SU-DHL-6 (cell line): ENCODE measurements around the gene DST.

Experiments used
- H2AFZ ChIP-seq: fragments of 200-600 bp; sonication (generic); 2 replicates; pipeline ENCODE4 v1.6.1; 2014; ENCODE audit warnings: low read depth, mild to moderate bottlenecking, moderate library complexity, mixed read lengths, antibody characterized with exemption, low read length; ENCODE audit not compliant: severe bottlenecking
- H3F3A ChIP-seq: fragments of 200-600 bp; shearing (Covaris generic); 2 replicates; pipeline ENCODE4 v1.6.0; 2016; ENCODE audit warnings: antibody characterized with exemption, mild to moderate bottlenecking; ENCODE audit not compliant: insufficient read depth
- H3K27ac ChIP-seq: fragments of 200-600 bp; sonication (generic); 2 replicates; pipeline ENCODE4 v1.5.1; 2016; ENCODE audit warnings: low read depth, mild to moderate bottlenecking, low read length, moderate library complexity, mixed read lengths
- H3K27me3 ChIP-seq: fragments of 200-600 bp; sonication (generic), shearing (Covaris generic); 2 replicates; pipeline ENCODE4 v1.6.0; 2014; ENCODE audit warnings: mild to moderate bottlenecking, low read length
- H3K36me3 ChIP-seq: fragments of 200-600 bp; sonication (generic); 2 replicates; pipeline ENCODE4 v1.6.1; 2014; ENCODE audit warnings: mild to moderate bottlenecking, low read length, mixed read lengths
- H3K4me2 ChIP-seq: fragments of 300-600, 200-600 bp; shearing (Covaris generic), sonication (generic); 2 replicates; pipeline ENCODE4 v1.6.0; 2014; ENCODE audit warnings: low read length, low read depth, mild to moderate bottlenecking; ENCODE audit not compliant: poor library complexity, severe bottlenecking
- H3K4me3 ChIP-seq: fragments of 200-600 bp; sonication (generic); 2 replicates; pipeline ENCODE4 v1.5.1; 2014; ENCODE audit warnings: antibody characterized with exemption, low read length, mild to moderate bottlenecking, mixed read lengths; ENCODE audit not compliant: insufficient read depth, poor library complexity, severe bottlenecking
- H3K79me2 ChIP-seq: fragments of 200-600 bp; sonication (generic); 2 replicates; pipeline ENCODE4 v1.6.1; 2014; ENCODE audit warnings: mild to moderate bottlenecking, low read length, moderate library complexity; ENCODE audit not compliant: insufficient read depth
- H3K9ac ChIP-seq: fragments of 200-600 bp; sonication (generic); 2 replicates; pipeline ENCODE4 v1.7.0; 2014; ENCODE audit warnings: mild to moderate bottlenecking, low read length
- H3K9me2 ChIP-seq: fragments of 200-600 bp; sonication (generic); replicated peaks from 2 replicates; pipeline ENCODE4 v1.6.1; 2014; ENCODE audit warnings: low read length; ENCODE audit not compliant: insufficient read depth
- H3K9me3 ChIP-seq: fragments of 200-600 bp; sonication (generic); 2 replicates; pipeline ENCODE4 v1.6.1; 2014; ENCODE audit warnings: low read length, mixed read lengths; ENCODE audit not compliant: insufficient read depth
- H4K20me1 ChIP-seq: fragments of 200-600 bp; sonication (generic); 2 replicates; pipeline ENCODE4 v1.6.1; 2014; ENCODE audit warnings: low read depth, mild to moderate bottlenecking, antibody characterized with exemption, low read length, moderate library complexity, mixed read lengths
- EZH2phosphoT487 ChIP-seq: fragments of 200-600 bp; sonication (generic), shearing (Covaris generic); conservative IDR thresholded peaks from 2 replicates; pipeline ENCODE4 v1.6.1; 2018; ENCODE audit warnings: mild to moderate bottlenecking, antibody characterized with exemption, low read length, moderate library complexity, mixed read lengths
- TF ChIP-seq, protein P1 (sequence below): fragments of 200-600 bp; sonication (generic); IDR thresholded peaks from one replicate; pipeline ENCODE4 v1.5.1; 2017; ENCODE audit warnings: antibody characterized with exemption, mild to moderate bottlenecking, low read length, moderate library complexity; ENCODE audit not compliant: insufficient read depth, poor library complexity, severe bottlenecking

Gene DST

DNA sequence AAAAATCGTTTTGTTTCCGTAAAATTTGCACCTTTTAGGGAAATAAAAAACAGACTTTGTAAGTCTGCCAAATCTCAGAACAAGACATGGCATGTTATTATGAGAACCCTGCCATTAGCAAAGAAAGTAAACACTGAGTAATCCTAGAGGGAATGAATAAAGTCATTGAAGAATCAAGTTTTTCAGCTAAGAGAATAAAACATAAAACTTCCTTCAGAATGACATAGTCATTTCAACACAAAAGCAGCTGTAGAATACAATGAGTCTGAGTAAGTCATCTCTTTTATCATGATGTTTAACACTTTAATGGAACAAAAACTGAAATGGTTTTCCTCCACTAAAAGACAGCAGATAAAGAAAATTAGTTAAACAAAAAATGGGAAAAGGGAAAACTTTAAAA is 10.3 kb upstream of the DST start:
- no peaks in the 10 kb centered on the region for H3K9me2 ChIP-seq
- no peaks in the 10 kb centered on the region for H3K36me3 ChIP-seq
- no peak overlapping the region for H3K9ac ChIP-seq
- TF ChIP-seq, protein P1, sequence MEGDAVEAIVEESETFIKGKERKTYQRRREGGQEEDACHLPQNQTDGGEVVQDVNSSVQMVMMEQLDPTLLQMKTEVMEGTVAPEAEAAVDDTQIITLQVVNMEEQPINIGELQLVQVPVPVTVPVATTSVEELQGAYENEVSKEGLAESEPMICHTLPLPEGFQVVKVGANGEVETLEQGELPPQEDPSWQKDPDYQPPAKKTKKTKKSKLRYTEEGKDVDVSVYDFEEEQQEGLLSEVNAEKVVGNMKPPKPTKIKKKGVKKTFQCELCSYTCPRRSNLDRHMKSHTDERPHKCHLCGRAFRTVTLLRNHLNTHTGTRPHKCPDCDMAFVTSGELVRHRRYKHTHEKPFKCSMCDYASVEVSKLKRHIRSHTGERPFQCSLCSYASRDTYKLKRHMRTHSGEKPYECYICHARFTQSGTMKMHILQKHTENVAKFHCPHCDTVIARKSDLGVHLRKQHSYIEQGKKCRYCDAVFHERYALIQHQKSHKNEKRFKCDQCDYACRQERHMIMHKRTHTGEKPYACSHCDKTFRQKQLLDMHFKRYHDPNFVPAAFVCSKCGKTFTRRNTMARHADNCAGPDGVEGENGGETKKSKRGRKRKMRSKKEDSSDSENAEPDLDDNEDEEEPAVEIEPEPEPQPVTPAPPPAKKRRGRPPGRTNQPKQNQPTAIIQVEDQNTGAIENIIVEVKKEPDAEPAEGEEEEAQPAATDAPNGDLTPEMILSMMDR: no peak
- no peak for TF ChIP-seq EZH2phosphoT487
- H3K27ac ChIP-seq: no peak overlapping the region
- H3K27me3 ChIP-seq: peaks cover 4% of the 10 kb centered on the region; the same call in 1 of the 2 replicates
- H3F3A ChIP-seq: no peaks in the 10 kb centered on the region
- H3K9me3 ChIP-seq: no peaks in the 10 kb centered on the region
- H3K79me2 ChIP-seq: no peaks in the 10 kb centered on the region
- no peak overlapping the region for H3K4me2 ChIP-seq
- H3K4me3 ChIP-seq: no peak overlapping the region
- H2AFZ ChIP-seq: no peak overlapping the region
- H4K20me1 ChIP-seq: no peaks in the 10 kb centered on the region

DNA sequence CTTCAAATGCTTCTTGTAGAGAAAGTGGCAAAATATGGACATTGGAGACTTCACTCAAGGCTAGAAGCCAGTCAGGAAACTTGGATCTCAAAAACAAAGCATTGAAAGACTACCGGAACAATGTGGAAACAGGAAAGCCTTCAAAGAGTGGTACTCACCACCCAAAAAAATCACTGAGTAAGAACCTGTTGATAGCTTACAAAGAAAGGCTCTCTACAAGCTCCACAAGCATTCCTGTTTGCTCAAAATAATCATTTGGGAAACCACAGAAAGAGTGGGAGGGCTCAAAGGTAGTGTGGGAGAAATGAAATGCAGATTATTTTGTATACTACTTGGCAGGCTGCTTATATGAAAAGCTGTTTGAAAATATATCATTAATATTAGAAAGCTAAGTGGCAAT is 9.5 kb upstream of the DST start:
- TF ChIP-seq EZH2phosphoT487: no peak
- TF ChIP-seq, protein P1: no peak
- H3K9me3 ChIP-seq: no peaks in the 10 kb centered on the region
- H3K27me3 ChIP-seq: peaks cover 4% of the 10 kb centered on the region; the same call in 1 of the 2 replicates
- H3F3A ChIP-seq: no peaks in the 10 kb centered on the region
- no peak overlapping the region for H3K9ac ChIP-seq
- no peak overlapping the region for H3K27ac ChIP-seq
- H3K79me2 ChIP-seq: no peaks in the 10 kb centered on the region
- H3K4me2 ChIP-seq: no peak overlapping the region
- H3K36me3 ChIP-seq: no peaks in the 10 kb centered on the region
- H2AFZ ChIP-seq: no peak overlapping the region
- H3K9me2 ChIP-seq: no peaks in the 10 kb centered on the region
- H4K20me1 ChIP-seq: no peaks in the 10 kb centered on the region
- H3K4me3 ChIP-seq: no peak overlapping the region

GRCh38 chr6:56650191-56650590 is 7.5 kb upstream of the DST start:
- Histone ChIP-seq H3K27me3 (peaks cover 4% of the 10 kb centered on the region; the same call in 1 of the 2 replicates), H3F3A (no peaks in the 10 kb centered on the region), H4K20me1 (no peaks in the 10 kb centered on the region), H3K9me3 (no peaks in the 10 kb centered on the region), H3K27ac (no peak overlapping the region), H3K79me2 (no peaks in the 10 kb centered on the region), H2AFZ (no peak overlapping the region), H3K4me2 (no peak overlapping the region), H3K36me3 (no peaks in the 10 kb centered on the region), H3K9ac (no peak overlapping the region), H3K4me3 (no peak overlapping the region), H3K9me2 (no peaks in the 10 kb centered on the region)
- TF ChIP-seq, protein P1: no peak
- no peak for TF ChIP-seq EZH2phosphoT487
